ENCODE results near the gene SARS2. TPM values are rescaled to one million over a fixed set of nuclear protein-coding genes. Genes with fewer than 3 reads are reported as not detected.

The SARS2 gene
- total and polyA plus RNA-seq, 12 donors: 9.1 to 116 (median 35.4) TPM

DNA sequence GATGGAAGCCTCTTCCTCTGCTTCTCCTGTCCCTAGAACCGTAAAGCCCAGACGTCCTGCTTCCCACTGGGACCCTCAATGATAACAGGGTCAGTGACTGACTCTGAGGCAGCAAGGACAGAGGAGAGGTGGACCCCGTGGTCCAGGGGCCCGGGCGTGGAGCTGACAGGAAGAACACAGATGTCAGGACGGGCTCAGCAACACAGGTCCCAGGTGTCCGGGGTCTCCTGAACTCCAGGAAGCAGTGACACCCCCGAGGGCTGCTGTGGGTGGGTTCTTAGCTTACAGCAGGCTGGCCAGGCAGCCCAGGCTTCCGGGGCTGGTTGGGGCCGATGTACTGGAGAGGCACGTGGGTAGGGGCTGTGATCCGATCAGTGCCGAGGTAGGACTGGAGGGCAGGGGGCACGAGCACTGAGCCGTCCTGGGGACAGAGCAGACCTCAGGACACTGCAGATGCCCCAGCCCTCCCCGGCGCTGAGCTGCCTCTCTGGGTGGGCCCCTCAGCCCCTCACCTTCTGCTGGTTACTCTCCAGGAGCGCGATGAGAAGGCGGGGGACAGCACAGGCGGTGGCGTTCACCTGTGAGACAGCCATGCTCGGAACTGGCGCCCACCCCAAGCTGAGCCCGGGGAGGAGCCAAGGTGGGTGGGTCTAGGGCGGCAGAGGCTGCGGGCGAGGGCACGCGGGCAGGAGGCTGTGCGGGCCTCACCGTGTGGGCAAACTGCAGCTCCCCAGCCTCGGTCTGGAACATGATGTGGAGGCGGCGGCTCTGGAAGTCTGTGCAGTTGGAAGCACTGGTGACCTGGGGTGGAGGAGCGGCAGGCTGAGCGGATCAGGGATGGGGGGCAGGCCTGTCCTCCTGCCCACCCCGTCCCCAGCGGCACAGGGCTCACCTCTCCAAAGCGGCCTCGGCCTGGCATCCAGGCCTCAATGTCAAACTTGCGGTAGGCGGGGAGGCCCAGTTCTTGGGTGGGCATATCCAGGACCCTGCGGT is 14.9 kb downstream of the SARS2 start:
- DNase-seq: peak in 1 of 7 donors; percentile 13
- Histone ChIP-seq H3K36me3 (replicated peaks in 1 of 2) (no peaks in the 10 kb centered on the region), H3K4me3 (no peak overlapping the region), H3K27ac (no peak overlapping the region), H3K27me3 (no peaks in the 10 kb centered on the region), H3K9me3 (replicated peaks in 1 of 3) (no peaks in the 10 kb centered on the region), H3K4me1 (replicated peaks in 1 of 2) (peaks cover 0 to 3% of the 10 kb centered on the region in 2 donors)
- intact Hi-C loops (cut with DNase I): loop anchor here (10.0 kb wide), 2 partner anchors 281 to 291 kb away; no protein-coding TSS in a partner anchor
- 89 to 92% (median 91%) methylated on average over 28 to 44 of the region's 44 CpGs for WGBS, 4 donors
- TF ChIP-seq POLR2A (IDR thresholded peaks at IDR 0.05): no peak
- TF ChIP-seq, protein P1, sequence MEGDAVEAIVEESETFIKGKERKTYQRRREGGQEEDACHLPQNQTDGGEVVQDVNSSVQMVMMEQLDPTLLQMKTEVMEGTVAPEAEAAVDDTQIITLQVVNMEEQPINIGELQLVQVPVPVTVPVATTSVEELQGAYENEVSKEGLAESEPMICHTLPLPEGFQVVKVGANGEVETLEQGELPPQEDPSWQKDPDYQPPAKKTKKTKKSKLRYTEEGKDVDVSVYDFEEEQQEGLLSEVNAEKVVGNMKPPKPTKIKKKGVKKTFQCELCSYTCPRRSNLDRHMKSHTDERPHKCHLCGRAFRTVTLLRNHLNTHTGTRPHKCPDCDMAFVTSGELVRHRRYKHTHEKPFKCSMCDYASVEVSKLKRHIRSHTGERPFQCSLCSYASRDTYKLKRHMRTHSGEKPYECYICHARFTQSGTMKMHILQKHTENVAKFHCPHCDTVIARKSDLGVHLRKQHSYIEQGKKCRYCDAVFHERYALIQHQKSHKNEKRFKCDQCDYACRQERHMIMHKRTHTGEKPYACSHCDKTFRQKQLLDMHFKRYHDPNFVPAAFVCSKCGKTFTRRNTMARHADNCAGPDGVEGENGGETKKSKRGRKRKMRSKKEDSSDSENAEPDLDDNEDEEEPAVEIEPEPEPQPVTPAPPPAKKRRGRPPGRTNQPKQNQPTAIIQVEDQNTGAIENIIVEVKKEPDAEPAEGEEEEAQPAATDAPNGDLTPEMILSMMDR (IDR thresholded peaks at IDR 0.05): no peak

DNA sequence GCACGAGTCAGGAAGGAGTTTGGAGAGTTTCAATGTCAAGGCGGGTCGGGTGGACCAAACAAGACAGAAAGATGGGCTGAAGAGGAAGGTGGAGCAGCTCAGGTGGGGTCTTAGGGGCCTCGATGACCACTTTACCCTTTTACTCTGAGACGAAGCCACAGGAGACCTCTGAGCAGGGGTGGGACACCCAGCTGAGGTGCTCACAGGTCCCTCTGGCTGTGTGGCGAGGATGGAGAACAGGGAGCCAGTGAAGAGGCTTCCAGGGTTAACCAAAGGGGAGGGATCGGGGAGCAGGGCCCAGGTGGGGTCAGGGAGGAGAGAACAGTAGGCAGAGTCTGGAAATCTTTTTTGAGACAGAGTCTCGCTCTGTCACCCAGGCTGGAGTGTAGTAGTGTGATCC is 16.6 kb downstream of the SARS2 start:
- Histone ChIP-seq H3K27ac (no peak overlapping the region), H3K4me1 (replicated peaks in 1 of 2) (peaks cover 0 to 3% of the 10 kb centered on the region in 2 donors), H3K36me3 (replicated peaks in 1 of 2) (no peaks in the 10 kb centered on the region), H3K9me3 (replicated peaks in 1 of 3) (no peaks in the 10 kb centered on the region), H3K27me3 (no peaks in the 10 kb centered on the region), H3K4me3 (no peak overlapping the region)
- no peak for DNase-seq
- TF ChIP-seq, protein P1 (IDR thresholded peaks at IDR 0.05): no peak
- no peak for TF ChIP-seq POLR2A (IDR thresholded peaks at IDR 0.05)
- intact Hi-C loops (cut with DNase I): loop anchor here (10.0 kb wide), 2 partner anchors 279 to 289 kb away; no protein-coding TSS in a partner anchor
- WGBS, 4 donors: 84 to 92% (median 91%) methylated on average over 8 of the region's 8 CpGs

DNA sequence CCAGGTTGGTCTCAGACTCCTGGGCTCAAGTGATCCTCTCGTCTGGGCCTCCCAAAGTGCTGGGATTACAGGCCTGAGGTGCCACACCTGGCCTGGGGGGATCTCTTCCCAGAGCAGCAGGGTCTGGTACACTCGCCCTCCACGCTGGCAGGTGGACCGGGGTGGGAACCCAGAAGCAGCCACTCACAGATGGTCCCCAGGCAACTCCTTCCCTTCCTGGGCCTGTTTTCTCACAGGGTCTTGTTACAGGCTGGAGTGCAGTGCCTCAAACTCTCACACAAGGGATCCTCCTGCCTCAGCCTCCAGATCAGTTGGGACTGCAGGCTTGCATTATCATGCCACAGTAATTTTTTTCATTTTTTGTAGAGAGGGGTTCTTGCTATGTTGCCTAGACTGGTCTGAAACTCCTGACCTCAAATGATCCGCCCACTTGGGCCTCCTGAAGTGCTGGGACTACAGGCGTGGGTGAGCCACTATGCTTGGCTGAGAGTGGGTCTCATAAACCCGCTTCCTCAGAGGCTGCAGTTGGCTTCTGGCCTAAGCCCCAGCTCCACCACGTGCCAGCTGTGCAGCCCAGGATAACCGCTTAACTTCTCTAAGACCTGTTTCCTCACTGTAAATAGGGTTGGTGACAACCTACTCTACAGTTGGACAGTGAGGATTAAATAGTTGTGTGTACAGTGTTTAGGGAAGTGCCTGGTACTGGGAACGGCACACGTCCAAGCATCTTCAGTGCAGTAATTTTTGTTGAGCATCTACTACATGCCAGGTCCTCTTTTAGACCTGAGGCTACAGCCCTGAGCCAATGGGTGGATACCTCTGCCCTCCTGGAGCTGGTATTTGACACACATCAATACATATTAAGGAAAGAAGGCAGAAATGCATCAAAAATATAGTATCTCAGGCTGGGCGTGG is 17.7 kb downstream of the SARS2 start:
- no peak for DNase-seq
- no peak overlapping the region for H3K27ac ChIP-seq
- H3K36me3 ChIP-seq (replicated peaks in 1 of 2): no peaks in the 10 kb centered on the region
- H3K4me3 ChIP-seq: no peak overlapping the region
- intact Hi-C loops (cut with DNase I): loop anchor here (10.0 kb wide), 2 partner anchors 278 to 288 kb away; no protein-coding TSS in a partner anchor
- H3K9me3 ChIP-seq (replicated peaks in 1 of 3): no peaks in the 10 kb centered on the region
- H3K4me1 ChIP-seq (replicated peaks in 1 of 2): no peaks in the 10 kb centered on the region
- no peaks in the 10 kb centered on the region for H3K27me3 ChIP-seq
- WGBS, 4 donors: 71 to 83% (median 82%) methylated on average over 8 to 12 of the region's 12 CpGs
- TF ChIP-seq POLR2A (IDR thresholded peaks at IDR 0.05): no peak
- TF ChIP-seq, protein P1 (IDR thresholded peaks at IDR 0.05): no peak

All from adrenal gland (tissue), 12 donors.